ENCODE data around the gene ZNF492. TPM values are rescaled to one million over a fixed set of nuclear protein-coding genes. Genes with fewer than 3 reads are reported as not detected.

Gene ZNF492
- polyA plus RNA-seq, 1 donor from 2014 or later, result not detected

DNA sequence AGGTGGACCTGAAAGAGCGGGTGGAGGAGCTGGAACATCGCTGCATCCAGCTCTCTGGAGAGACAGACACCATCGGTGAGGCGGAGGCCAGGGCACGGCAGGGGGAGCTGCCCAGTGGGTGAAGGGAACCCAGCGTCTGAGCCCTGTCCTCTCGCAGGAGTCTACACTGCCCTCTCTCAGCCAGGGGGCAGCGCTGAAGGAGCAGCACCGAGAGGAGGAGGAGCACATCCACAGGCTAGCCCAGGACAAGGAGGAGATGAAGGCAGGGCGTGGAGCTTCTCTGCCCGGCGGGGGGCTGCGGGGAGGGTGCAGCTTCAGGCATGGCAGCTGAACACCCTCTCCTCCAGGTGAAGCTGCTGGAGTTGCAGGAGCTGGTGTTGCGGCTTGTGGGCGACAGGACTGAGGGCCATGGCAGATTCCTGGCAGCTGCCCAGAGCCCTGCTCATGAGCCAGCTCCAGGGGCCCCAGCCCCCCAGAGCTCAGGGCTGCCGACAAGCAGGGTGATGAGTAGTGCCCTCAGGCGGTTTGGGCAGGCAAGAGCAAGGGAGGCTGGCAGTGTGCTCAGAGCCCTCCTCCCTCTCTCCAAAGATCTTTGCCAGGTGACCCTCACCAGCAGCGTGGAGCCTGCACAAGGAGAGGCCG is 31.4 kb upstream of the ZNF492 start:
- no peaks in the 10 kb centered on the region for H3K79me2 ChIP-seq (replicated peaks; ENCODE audit: insufficient read depth, low read length)
- H3K4me3 ChIP-seq (ENCODE audit: low read length), result no peak overlapping the region
- no peaks in the 10 kb centered on the region for H3F3A ChIP-seq (ENCODE audit: insufficient read depth, low read length, poor library complexity, severe bottlenecking)
- H2AFZ ChIP-seq (ENCODE audit: low read depth, low read length), result no peak overlapping the region
- no peaks in the 10 kb centered on the region for H3K36me3 ChIP-seq (ENCODE audit: insufficient read depth, low read length)
- no peak for TF ChIP-seq TAF1 (IDR thresholded peaks at IDR 0.05; ENCODE audit: low read depth)
- TF ChIP-seq, protein P1, sequence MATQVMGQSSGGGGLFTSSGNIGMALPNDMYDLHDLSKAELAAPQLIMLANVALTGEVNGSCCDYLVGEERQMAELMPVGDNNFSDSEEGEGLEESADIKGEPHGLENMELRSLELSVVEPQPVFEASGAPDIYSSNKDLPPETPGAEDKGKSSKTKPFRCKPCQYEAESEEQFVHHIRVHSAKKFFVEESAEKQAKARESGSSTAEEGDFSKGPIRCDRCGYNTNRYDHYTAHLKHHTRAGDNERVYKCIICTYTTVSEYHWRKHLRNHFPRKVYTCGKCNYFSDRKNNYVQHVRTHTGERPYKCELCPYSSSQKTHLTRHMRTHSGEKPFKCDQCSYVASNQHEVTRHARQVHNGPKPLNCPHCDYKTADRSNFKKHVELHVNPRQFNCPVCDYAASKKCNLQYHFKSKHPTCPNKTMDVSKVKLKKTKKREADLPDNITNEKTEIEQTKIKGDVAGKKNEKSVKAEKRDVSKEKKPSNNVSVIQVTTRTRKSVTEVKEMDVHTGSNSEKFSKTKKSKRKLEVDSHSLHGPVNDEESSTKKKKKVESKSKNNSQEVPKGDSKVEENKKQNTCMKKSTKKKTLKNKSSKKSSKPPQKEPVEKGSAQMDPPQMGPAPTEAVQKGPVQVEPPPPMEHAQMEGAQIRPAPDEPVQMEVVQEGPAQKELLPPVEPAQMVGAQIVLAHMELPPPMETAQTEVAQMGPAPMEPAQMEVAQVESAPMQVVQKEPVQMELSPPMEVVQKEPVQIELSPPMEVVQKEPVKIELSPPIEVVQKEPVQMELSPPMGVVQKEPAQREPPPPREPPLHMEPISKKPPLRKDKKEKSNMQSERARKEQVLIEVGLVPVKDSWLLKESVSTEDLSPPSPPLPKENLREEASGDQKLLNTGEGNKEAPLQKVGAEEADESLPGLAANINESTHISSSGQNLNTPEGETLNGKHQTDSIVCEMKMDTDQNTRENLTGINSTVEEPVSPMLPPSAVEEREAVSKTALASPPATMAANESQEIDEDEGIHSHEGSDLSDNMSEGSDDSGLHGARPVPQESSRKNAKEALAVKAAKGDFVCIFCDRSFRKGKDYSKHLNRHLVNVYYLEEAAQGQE (IDR thresholded peaks at IDR 0.05; ENCODE audit: borderline replicate concordance), result no peak
- TF ChIP-seq RAD21 (conservative IDR thresholded peaks at IDR 0.05), result no peak
- TF ChIP-seq EZH2 (IDR thresholded peaks at IDR 0.05; ENCODE audit: borderline replicate concordance, insufficient read depth, low read length, poor library complexity, severe bottlenecking), result no peak
- no peak for TF ChIP-seq POLR2AphosphoS5 (IDR thresholded peaks at IDR 0.05)
- TF ChIP-seq, protein P2, sequence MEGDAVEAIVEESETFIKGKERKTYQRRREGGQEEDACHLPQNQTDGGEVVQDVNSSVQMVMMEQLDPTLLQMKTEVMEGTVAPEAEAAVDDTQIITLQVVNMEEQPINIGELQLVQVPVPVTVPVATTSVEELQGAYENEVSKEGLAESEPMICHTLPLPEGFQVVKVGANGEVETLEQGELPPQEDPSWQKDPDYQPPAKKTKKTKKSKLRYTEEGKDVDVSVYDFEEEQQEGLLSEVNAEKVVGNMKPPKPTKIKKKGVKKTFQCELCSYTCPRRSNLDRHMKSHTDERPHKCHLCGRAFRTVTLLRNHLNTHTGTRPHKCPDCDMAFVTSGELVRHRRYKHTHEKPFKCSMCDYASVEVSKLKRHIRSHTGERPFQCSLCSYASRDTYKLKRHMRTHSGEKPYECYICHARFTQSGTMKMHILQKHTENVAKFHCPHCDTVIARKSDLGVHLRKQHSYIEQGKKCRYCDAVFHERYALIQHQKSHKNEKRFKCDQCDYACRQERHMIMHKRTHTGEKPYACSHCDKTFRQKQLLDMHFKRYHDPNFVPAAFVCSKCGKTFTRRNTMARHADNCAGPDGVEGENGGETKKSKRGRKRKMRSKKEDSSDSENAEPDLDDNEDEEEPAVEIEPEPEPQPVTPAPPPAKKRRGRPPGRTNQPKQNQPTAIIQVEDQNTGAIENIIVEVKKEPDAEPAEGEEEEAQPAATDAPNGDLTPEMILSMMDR (IDR thresholded peaks at IDR 0.05; ENCODE audit: poor library complexity, severe bottlenecking), result no peak
- no peak for TF ChIP-seq SMC3 (conservative IDR thresholded peaks at IDR 0.05; ENCODE audit: poor library complexity)
- TF ChIP-seq MXI1 (conservative IDR thresholded peaks at IDR 0.05; ENCODE audit: poor library complexity, severe bottlenecking), result no peak
- TF ChIP-seq EP300 (conservative IDR thresholded peaks at IDR 0.05; ENCODE audit: poor library complexity, severe bottlenecking), result no peak
- no peak overlapping the region for H3K9ac ChIP-seq (ENCODE audit: low read length)
- H3K27ac ChIP-seq (ENCODE audit: low read length), result no peak overlapping the region
- H3K9me2 ChIP-seq (ENCODE audit: insufficient read depth, low read length), result no peaks in the 10 kb centered on the region
- H4K20me1 ChIP-seq (ENCODE audit: insufficient read depth), result no peaks in the 10 kb centered on the region
- H3K27me3 ChIP-seq (ENCODE audit: insufficient read depth, low read depth, low read length), result no peaks in the 10 kb centered on the region
- H3K4me2 ChIP-seq (ENCODE audit: low read length), result no peak overlapping the region
- peaks cover 36% of the 10 kb centered on the region for H3K9me3 ChIP-seq (ENCODE audit: low read length)

DNA sequence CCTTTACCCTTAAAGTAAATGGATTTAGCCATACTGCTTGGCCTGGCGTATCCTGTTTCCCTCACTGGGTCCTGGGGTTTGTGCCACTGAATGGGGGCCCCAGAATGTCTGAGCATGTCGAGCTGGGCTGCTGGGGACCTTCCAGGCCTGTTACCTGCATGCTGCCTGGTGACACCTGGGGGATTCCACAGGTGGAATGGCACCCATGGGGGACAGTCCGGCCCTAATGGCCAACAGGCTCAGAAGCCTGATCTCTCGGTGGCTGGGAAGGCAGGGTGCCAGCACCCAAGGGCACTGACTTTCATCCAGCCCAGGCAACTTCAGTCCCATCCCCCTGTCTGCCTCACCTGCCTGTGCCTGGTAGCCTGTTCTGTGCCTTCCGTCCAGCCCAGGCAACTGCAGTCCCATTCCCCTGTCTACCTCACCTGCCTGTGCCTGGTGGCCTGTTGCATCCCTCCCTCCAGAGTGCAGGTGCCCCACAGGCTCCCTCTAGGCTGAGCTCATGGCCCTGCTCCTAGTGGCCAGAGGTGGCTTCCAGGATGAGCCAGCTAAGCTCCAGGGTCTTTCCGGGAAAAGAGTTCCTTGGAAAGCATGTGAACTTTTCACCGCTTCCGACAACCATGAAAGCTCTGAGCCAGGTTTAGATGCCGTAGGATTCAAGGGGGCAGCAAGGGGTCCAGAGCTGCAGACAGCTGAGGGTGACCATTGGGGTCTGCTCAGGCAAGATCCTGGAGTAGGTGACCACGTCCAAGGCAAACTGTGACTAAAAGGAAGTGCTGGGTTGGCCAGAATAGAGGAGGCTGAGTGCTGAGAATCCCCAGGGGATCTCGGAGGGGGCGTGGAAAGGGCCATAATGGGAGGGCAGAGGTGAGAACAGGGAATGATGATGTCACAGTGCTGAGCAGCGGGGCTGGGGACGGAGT is 30.3 kb upstream of the ZNF492 start:
- peaks cover 36% of the 10 kb centered on the region for H3K9me3 ChIP-seq (ENCODE audit: low read length)
- H3K4me3 ChIP-seq (ENCODE audit: low read length), result no peak overlapping the region
- H4K20me1 ChIP-seq (ENCODE audit: insufficient read depth), result no peaks in the 10 kb centered on the region
- no peaks in the 10 kb centered on the region for H3K9me2 ChIP-seq (ENCODE audit: insufficient read depth, low read length)
- no peak overlapping the region for H3K27ac ChIP-seq (ENCODE audit: low read length)
- H3F3A ChIP-seq (ENCODE audit: insufficient read depth, low read length, poor library complexity, severe bottlenecking), result no peaks in the 10 kb centered on the region
- TF ChIP-seq RAD21 (conservative IDR thresholded peaks at IDR 0.05) (no peak), EP300 (conservative IDR thresholded peaks at IDR 0.05; ENCODE audit: poor library complexity, severe bottlenecking) (no peak), MXI1 (conservative IDR thresholded peaks at IDR 0.05; ENCODE audit: poor library complexity, severe bottlenecking) (no peak), POLR2AphosphoS5 (IDR thresholded peaks at IDR 0.05) (no peak), EZH2 (IDR thresholded peaks at IDR 0.05; ENCODE audit: borderline replicate concordance, insufficient read depth, low read length, poor library complexity, severe bottlenecking) (no peak), TAF1 (IDR thresholded peaks at IDR 0.05; ENCODE audit: low read depth) (no peak), SMC3 (conservative IDR thresholded peaks at IDR 0.05; ENCODE audit: poor library complexity) (no peak)
- TF ChIP-seq, protein P2 (IDR thresholded peaks at IDR 0.05; ENCODE audit: poor library complexity, severe bottlenecking), result no peak
- TF ChIP-seq, protein P1 (IDR thresholded peaks at IDR 0.05; ENCODE audit: borderline replicate concordance), result no peak
- H3K27me3 ChIP-seq (ENCODE audit: insufficient read depth, low read depth, low read length), result no peaks in the 10 kb centered on the region
- H3K4me2 ChIP-seq (ENCODE audit: low read length), result no peak overlapping the region
- no peak overlapping the region for H3K9ac ChIP-seq (ENCODE audit: low read length)
- no peaks in the 10 kb centered on the region for H3K79me2 ChIP-seq (replicated peaks; ENCODE audit: insufficient read depth, low read length)
- no peak overlapping the region for H2AFZ ChIP-seq (ENCODE audit: low read depth, low read length)
- no peaks in the 10 kb centered on the region for H3K36me3 ChIP-seq (ENCODE audit: insufficient read depth, low read length)

Measured in neural cell (in vitro differentiated cells).